NCI-H446 (cell line): ENCODE measurements around the gene ALOX15B.
"Not testable (repeated sequence)": the region's sequence is repeated elsewhere in the genome, so short reads cannot be mapped to it uniquely, and the experiment has no call there.

Experiments
- DNase-seq, 2 experiments: peaks; one replicate each; lab custom pipeline; 2025; lab: John Stamatoyannopoulos, UW

Gene ALOX15B

DNA sequence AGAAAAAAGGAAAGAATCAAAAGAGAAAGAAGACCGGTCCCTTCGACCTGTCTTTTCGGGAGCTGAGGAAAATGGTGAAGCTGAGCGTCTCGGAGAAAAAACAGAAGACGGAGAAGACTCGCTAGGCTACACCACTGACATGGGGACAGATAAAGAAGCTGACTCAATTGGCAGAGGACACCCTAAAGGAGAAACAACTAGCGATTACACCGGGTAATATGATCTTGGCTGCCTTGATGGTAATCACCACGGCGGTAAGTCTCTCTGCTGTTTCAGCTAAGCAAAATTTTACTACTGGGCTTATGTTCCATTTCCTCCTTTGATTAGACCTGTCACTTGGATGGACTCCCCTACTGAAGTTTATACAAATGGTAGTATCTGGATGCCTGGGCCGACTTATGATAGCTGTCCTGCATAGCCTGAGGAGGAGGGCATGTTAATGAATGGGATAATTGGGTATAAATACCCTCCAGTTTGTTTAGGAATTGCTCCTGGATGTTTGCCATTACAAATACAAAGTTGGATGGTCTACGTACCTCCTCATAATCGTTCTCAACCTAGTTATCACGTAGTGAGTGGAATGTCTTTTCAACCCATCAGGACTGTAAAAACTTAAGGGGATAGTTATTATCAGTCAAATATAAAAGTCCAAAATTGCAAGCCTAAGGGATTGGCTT is 24.1 kb downstream of the ALOX15B start:
- no peak for DNase-seq

GRCh38 chr17:8063761-8064534 is 25.1 kb downstream of the ALOX15B start:
- no peak for DNase-seq

- DNase-seq = no peak
Observed at GRCh38 chr17:8064561-8065019, 25.7 kb downstream of the ALOX15B start.

DNA sequence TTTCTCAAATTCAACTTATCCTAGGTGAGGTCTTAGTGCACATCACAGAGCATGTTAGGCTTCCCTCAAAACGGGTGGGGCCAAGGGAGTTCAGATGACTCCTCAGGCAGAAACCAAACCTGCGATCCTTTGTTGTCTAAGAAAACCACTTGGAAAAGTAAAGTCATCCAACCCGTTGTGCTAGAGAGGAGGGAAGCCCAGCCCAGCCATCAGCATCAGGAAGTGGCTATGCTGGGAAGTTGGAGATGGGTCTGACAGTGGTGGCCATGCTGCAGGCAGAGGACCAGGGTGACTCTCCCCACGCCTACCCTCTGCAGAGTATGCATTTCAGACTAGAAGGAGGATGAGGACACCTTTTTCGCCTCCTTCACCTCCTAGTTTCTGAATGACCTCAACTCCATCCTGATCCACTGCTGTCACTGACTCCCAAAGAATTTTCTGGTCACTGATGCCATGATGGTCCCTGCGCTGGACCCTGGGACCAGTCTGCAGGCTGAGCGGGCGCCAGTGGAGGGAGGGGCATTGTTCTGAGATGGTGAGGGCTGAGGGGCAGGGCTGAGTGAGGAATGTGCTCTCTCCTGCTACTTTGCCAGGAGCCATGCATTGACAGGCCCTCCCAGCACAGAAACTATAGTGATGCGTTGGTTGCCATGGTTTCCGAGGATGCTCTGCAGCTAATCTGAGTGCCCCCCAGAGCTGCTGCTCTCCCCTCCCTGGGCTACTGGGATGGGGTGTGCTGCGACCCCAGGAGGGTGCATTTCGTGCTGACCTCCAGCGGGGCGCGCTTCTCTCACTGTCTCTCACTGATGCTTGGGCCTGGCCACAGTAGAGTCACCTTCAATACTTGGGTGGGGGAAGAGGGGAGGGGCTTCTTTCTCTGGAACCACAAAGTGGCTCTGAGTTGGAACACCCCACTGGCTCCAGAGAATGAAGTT is 28.2 kb downstream of the ALOX15B start:
- no peak for DNase-seq

GRCh38 chr17:8067806-8068205 is 28.9 kb downstream of the ALOX15B start:
- DNase-seq = no peak

DNA sequence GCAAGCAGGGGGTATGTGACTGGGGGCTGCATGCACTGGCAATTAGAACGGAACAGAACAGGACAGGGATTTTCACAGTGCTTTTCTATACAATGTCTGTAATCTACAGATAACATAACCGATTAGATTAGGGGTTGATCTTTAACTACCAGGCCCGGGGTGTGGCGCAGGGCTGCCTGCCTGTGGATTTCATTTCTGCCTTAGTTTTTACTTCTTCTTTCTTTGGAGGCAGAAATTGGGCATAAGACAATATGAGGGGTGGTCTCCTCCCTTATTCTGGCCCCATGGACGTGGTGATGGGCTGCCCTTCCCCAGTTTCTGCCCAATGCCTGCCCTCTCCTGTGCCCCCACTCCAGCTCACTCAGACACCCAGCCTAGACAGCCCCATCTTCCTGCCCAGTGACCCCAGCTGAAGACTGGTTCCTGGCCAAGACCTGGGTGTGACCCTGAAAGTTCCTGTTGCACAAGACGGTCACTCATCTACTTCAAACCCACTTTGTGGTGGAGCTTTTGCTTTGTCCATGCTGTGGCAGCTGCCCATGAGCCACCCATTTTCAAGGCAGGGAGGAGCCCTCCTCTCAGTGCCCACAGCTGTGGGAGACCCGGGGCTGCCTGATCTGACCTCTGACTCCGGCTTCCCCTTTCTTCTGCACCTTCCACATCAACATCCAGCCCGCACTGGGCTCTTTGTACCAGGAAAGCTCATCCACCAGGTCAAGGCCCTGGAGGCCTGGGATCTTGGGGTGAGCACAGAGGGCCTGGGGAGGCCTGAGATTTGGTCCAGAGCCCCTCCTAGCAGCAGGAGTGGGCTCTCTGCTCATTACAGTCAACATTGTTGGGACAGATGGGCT is 30.1 kb downstream of the ALOX15B start:
- DNase-seq = no peak

DNA sequence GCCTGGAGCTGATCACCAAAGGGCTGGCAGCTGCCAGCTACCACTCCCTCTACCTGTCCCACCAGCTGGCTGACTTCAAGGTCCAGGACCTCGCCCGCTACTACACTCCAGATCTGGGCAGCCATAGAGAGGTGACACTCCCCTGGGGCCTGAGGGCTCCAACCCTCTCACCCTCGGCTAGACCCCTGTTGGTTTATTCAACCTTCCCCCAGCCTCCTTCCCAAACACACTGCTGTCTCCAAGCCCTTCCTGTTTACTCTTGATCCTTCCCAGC is 30.7 kb downstream of the ALOX15B start:
- DNase-seq = no peak

DNA sequence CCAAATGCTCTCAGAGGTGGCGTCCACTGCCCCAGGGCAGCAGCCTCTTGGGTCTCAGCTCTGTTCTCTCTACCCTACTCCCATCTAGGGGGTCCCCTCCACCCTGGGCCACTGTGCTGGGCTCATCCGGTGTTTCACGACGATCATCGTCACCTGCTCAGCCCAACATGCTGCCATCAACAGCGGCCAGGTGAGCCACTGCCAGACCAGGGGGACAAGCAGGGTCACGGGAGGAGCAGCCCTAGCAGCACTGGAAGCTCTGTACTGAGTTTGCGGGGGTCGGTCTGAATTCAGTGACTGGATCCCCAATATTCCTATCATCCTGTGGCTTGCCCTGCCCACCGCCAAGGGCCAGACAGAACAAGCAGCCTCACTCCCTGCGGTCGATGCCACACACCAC is 32.6 kb downstream of the ALOX15B start:
- no peak for DNase-seq

DNA sequence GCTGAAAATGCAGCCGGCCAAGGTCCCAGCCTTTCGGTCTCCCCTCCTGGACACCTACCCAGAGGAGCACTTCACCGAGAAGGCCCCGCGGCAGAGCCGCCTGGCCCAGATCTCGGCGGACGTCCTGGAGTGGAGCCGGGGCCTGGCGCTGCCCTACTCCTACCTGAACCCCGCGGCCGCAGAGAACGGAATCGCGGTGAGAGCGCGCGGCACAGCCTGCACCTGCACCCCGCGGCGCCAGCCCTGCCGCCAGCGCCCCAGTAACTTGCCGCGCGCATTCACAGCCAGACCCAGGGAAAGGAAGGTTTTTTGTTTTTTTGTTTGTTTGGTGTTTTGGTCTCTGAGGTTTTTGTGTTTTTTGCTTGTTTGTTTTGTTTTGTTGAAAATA is 33.5 kb downstream of the ALOX15B start:
- no peak for DNase-seq

DNA sequence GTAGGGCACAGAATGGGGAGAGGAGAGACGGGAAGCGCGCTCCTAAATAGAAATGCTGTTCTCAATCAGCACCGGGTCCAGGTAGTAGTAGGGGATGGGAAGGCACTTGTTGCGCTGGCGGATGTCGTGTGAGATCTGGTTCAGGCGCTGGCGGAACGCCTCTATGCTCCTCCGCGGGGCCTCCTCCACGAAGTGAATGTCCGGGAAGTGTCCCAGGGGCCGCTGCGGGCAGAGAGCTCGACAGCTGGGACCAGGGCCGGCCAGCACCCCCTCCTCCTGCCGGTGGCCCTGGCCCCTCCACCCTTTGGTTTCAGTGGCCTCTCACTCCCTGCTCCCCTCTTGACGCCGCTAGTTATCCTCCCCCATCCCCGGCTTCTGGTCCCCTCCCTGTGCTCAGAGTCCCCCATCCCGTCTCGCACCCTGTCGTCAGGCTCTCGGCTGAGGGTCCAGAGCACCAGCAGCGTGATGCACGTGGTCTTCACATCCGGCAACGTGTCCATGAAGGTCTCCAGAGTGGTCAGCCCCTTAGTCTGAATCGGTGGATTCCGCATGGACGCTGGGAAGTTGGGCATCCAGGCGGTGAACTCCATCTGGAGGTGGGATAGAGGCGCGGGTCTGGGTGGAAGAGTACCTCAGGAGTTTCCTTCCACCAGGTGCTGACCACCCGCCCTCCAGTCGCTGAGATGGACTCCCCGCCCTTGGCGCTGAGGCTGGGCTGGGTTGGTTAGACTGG is 34.0 kb downstream of the ALOX15B start:
- no peak for DNase-seq

DNA sequence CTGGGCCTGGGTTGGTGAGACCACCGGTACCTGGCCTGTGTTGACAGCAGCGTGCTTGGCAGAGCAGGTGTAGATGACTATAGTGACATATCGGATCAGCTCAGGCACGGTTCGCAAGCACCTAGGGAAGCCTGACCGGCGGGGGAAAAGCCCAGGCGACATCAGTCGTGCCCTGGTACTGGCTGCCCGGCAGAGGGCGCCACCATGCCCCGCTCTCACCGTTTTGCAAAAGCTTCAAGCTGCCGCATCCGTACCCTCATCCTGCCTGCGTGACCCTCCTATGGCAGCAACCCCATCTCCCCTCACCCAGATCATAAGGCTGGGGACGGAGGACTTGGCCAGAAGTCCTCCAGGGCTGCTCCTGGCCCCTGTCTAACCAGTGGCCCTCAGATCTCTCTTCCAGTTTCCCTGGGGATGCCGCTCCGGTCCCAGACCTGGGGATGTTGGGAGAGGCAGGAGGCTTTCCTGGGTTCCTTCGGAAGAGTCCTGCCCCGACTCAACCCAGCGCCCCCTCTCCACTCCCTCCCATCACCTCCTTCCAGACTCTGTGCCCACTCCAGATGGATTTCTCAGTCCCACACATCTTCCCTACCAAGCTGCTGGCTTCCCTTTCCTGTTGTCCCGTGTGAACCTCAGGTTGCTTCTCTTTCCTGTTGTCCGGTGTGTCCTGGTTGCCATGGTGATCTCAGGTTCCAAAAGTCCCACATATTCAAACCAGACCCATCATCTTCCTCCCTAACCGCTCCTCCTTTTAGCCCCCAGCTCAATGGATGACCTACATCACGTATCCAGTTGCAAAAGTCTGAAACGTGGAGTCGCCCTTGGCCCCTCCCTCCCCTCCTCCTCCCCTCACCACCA is 35.0 kb downstream of the ALOX15B start:
- DNase-seq = peak in 1 of 2 experiments; percentile 51

DNA sequence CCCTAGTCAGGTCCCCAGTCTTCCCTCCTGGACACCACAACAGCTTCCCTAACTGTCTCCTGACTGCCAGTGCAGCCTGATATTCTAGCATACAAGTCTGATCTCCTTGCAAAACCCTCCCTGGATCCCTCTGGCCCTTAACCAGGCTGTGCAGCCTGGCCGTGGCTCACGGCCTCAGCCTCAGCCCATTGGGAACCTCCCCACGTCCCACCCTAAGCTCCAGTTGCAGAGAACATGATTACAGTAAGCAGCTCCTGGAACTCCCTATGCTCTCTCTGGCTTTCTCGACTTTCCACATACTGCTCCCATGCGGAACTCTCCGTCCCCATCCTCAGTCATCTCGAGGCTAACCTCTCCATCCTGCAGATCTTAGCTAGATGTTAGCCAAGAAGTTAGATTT is 35.7 kb downstream of the ALOX15B start:
- DNase-seq = no peak

DNA sequence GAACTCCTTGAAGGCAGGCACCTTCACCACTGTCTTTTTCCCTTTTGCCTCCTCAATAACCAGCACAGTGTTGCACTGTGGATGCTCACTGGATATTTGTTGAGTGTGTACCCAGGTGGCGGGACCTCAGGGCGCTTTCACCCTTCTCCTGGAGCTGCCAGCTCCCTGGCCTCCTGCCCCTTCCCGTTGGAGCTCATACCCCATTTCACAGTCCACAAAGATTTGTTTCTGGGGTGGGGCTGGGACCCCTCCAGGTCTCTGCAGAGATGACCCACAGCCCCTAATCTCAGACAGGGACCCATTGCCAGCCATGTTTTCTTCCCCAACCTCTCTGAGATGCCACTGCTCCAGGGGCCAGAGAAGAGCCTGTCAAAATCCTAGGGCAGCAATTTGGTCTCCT is 36.2 kb downstream of the ALOX15B start:
- DNase-seq = no peak

GRCh38 chr17:8075574-8076342 is 36.9 kb downstream of the ALOX15B start:
- no peak for DNase-seq

DNA sequence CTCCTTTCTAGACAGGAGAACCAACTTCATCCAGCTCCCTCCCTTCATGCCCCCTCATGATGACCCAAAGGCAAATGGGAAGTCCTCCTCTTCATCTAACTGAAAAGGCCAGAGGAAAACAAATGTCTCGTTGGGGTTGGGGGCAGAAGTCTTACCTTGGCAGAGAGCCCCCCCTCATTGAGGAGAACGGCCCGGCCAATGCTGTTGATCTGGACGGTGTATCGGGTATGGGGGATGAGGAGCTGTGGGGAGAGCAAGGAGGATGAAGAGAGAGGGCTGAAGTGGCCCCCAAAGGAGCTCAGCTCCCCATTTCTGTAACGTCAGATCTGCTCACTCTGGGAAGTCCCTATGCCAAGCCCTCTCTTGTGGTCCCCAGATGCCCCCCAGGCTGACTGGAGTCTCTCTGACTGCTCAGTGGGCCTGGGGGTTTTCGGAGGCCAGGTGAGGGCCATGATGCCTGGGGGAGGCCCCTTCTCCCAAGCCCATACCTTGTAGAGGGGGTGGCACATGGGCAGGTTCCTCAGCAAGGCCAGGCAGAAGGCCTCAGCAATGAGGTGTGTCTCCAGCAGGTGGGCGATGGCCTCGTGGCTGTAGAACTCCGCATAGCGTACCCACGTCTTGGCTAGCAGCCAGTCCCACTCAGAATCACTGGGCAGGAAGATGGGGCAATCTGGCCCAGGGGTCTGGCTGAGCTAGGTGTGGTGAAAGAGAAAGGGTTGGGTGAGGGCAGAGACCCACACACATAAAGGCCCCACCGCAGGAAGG is 37.8 kb downstream of the ALOX15B start:
- no peak for DNase-seq

DNA sequence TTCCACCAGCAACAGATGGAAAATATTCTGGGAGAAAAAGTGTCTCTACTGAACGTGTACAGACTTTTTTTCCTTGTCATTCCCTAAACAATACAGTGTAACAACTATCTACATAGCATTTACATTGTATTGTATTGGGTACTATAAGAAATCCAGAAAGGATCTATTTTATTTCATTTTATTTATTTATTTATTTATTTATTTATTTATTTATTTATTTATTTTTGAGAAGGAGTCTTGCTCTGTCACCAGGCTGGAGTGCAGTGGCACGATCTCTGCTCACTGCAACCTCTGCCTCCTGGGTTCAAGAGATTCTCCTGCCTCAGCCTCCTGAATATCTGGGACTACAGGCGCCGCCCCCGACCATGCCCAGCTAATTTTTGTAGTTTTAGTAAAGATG is 39.1 kb downstream of the ALOX15B start:
- DNase-seq = not testable (repeated sequence)

DNA sequence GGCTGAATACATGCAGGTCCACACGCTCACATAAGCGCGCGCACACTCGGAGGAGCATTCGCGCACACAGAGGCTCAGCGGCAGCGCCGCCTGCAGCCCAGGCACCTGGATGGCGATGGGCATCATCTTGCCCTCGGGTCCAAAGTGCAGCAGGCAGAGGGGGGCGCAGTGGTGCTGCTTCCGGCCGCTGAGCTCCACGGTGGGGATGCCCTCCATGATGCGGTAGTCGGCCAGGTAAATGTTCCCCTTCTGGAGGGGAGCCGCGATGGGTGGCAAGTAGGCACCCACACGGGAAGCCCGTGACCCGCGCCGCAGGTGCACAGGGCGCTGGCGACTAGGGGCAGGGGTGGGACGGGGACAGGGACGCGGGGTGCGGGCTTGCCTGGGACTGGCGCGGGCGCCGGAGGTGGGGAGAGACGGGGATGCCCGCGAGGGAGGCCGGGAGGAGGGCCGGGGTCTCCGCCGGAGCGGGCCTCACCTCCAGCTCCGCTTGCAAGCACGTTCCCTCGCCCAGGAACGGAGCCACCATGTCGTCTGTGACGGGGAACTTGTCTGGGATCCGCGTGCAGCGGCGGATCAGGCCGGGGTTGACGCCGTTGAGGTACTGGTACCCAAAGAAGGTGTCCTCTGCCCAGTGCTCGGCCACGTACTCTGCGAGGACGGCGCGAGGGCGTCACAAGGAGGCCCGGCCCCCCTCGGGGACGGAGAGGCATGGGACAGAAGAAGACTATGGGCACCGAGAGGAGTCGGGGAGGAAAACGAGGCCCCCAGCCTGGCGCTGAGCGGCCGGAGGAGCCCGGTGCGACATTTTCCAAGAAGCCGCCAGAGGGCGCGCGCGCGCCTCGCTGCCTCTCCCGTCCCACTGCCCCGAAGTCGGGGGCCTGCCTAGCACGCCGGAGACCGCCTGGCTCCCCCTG is 40.7 kb downstream of the ALOX15B start:
- peak; percentile 33 to 70 for DNase-seq
